HG03575 (cell line): Measurements from ENCODE around the gene MRPS15.
"Not testable (repeated sequence)": the region's sequence is repeated elsewhere in the genome, so short reads cannot be mapped to it uniquely, and the experiment has no call there.

ENCODE experiments used
- ATAC-seq: cut with Tn5 transposase; IDR thresholded peaks from one replicate; pipeline ENCODE4 v1.9.1; 2021; ENCODE audit not compliant: unreplicated experiment, insufficient number of reproducible peaks, low FRiP score; ENCODE audit errors: extremely low read depth

Gene MRPS15

DNA sequence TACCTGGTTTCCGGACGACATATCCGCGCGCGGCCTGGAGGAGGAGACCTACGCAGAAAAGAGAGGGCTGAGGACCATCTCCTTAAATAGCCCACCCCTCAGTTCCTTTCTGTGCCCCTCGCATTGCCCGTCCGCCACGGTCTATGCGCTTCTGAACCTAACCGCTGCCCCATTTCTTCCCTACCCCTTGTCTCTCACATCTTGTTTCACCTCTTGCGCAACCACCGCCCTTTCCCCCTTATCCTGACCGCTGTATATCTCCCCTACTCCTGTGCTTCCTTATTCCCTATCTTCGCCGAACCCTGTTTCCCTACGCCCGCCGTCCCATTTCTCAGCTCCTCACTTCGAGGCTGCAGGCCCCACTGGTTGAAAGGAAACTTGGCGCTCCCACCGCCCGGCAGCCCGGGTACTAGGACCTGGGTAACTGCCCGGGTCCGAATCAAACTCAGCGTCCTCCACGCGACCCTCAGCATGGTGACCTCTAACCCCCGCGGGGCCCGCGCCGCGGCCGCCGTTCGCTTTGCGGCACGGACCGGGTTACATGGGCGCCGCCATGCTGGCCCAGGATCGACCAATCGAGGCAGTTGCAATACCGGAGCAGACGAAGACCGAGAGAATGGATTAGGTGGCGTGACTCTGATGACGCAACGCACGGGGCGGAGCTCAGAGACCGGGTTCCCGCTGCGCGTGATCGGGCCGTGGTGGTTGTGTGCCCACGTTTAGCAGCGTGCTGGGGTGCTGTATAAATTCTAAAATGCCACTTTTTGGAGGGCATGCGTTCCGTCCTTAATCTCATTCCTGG, at the start of gene MRPS15:
Gene MRPS15, minus strand, starts transcription at position 582 of the 802 bp plus-strand sequence. Its CDS starts 109 bp downstream, at position 473.
- peak; percentile 85 for ATAC-seq

DNA sequence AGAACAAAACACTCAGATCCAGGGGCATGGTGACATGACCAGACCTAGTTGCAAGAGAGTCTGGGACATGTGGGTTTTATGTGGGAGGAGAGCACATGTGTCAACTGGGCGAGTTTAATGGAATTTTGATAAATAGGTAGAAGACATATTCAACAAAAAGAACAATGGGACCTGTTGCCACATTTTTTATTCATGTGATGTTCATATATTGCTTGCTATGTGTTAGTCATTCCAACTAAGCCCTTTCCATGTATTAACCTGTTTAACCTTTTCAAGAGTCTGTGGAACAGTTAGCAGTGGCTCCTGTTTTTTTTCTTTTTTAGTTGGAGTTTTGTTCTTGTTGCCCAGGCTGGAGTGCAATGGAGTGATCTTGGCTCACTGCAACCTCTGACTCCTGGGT, 48.7 kb upstream of the MRPS15 start:
- ATAC-seq = no peak

DNA sequence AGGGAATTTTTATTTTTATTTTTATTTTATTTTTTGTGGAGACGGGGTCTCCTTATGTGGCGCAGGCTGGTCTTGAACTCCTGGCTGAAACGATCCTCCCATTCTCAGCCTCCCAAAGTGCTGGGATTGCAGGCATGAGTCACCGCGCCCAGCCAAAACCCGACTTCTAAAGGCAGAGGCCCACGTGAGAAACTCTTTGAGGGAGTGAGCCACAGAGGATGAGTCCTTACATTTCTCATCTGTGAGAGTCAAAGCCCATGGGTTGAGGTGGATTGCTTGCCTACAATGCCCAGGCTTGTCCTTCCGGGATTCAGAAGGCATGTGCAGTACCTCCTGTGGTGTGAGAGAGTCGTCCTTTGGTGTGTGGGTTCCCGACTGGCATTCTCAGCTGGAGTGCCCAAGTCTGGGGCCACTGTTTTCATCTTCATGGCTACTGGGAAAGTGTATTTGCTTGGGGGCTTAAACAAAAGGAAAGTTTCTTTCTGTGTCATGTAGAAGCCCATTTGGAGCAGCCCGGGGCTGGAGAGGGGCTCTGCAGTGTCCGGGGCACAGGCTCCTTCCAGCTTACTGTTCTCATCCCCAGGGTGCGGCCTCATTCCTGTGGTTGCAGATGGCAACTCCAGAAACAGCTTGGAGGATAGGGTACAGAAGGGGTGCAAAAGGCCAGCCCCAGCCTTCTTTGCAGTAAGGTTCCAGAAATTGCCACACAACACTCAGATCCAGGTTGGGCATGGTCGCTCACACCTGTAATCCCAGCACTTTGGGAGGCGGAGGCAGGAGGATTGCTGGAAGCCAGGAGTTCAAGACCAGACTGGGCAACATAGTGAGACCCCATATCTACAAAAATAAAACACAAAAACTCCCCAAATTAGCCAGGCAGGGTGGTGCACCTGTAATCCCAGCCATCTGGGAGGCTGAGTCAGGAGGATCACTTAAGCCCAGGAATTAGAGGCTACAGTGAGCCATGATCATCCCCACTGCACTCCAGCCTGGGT, 47.9 kb upstream of the MRPS15 start:
- ATAC-seq = no peak

DNA sequence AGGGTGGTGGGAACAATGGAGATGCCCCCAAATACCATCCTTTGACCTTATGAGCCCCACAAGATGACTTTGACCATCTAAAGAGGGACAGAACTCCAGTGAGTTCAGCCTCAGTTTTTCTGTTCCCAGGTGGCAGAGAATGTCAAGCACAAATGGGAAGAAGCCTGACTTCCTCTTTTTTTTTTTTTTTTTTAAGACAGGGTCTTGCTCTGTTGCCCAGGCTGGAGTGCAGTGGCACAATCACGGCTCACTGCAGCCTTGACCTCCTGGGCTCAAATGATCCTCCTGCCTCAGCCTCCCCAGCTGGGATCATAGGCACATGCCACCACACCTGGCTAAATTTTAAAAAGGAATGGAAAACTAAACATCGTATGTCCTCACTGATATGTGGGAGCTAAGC, 47.0 kb upstream of the MRPS15 start:
- ATAC-seq = not testable (repeated sequence)

- ATAC-seq = no peak
Observed at GRCh38 chr1:36510418-36510817, 46.2 kb upstream of the MRPS15 start.

DNA sequence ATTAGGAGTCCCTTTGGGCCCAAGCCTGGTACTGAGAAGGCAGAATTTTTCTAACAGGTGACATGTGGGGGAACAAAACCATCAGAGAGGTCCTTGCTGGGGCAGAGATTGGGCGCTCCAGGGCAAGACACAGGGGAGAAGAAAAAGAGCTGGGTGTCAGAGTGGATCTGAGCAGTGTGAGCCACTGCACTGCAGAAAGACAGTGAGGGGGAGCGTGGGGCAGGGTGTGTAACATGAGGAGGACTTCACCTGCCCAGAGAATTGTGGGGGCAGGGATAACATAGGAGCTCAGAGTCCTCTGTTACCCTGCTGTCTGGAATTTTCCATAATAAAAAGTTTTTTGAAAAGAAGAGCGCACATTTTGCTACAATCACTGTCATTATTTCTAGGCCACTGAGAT, 44.1 kb upstream of the MRPS15 start:
- no peak for ATAC-seq

- ATAC-seq = no peak
Observed at GRCh38 chr1:36506276-36506920, 42.2 kb upstream of the MRPS15 start.

GRCh38 chr1:36503733-36504132, 39.5 kb upstream of the MRPS15 start:
- no peak for ATAC-seq

- ATAC-seq = no peak
Observed at GRCh38 chr1:36503159-36503558, 39.0 kb upstream of the MRPS15 start.

DNA sequence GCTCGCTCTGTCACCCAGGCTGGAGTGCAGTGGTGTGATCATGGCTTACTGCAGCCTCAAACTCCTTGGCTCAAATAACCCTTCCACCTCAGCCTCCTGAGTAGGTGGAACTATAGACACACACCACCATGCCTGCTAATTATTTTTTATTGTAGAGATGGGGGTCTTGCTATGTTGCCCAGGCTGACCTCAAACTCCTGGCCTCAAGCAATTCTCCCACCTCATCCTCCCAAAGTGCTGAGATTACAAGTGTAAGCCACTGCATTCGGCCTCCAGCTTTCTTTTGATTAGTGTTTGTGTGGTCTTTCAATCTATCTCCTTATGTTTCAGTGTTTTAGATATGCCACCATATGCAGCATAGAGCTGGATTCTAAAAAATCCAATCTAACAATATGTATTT, 38.4 kb upstream of the MRPS15 start:
- no peak for ATAC-seq

- not testable (repeated sequence) for ATAC-seq
Observed at GRCh38 chr1:36501911-36502310, 37.7 kb upstream of the MRPS15 start.

DNA sequence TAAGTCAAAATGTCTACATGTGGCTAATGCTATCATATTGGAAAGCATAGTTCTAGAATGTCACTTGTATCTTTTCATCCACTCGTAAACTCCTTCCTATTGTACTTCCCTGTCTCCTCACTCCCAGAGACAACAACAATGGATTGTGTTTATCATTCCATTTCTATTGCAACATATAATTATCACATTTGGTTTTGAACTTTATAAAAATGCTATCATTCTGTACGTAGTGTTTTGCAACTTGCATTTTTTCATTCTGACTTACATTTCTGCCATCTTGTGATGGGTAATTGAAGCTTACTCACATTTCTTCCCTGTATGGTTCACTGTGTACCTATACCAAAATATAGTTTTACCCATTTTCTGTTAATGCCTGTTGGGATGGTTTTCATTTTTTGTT, 33.0 kb upstream of the MRPS15 start:
- ATAC-seq = no peak

DNA sequence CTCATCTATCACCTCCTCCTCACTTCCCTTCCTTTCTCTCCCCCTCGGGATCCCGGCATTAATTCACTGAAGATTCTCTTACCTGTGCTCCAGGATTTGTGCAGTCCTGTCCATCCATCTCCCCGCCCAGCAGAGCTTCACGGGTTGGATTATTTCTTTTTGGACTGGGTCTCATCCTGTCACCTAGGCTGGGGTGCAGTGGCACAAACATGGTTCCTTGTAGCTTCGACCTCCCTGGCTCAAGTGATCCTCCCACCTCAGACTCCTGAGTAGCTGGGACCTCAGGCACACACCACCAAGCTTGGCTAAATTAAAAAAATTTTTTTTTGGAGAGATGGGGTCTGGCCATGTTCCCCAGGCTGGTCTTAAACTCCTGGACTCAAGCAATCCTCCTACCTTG, 30.8 kb upstream of the MRPS15 start:
- ATAC-seq = no peak

GRCh38 chr1:36493524-36493923, 29.3 kb upstream of the MRPS15 start:
- no peak for ATAC-seq

DNA sequence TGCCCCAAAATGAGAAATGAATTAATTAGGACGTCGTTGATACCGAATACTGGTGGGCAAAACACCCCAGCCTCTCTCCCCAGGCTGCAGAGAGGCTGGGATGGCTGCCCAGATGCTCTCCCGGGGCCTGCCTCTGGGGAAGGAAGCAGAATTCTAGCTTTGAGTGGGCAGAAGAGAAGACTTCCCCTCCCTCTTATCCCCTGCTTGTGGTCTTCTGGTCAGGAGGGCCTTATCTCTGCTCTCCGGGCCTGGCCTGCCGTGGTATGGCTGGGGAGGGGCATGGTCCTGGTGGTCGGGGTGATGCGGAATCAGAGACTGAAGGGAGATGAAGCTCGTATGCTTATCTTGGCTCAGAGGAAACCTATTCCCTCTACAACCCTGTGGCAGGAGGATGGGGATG, 28.3 kb upstream of the MRPS15 start:
- ATAC-seq = no peak

GRCh38 chr1:36489258-36490051, 25.3 kb upstream of the MRPS15 start:
- ATAC-seq = not testable (repeated sequence)

- ATAC-seq = no peak
Observed at GRCh38 chr1:36487906-36488305, 23.7 kb upstream of the MRPS15 start.

DNA sequence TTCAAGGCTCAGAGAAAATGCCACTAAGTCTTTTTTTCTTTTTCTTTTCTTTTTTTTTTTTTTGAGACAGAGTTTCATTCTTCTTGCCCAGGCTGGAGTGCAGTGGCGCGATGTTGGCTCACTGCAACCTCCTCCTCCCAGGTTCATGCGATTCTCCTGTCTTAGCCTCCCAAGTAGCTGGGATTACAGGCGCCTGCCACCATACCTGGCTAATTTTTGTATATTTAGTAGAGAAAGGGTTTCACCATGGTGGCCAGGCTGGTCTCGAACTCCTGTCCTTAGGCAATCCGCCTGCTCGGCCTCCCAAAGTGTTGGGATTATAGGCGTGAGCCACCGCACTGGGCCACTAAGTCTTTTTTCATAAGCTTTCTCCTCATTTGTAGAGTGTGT, 23.1 kb upstream of the MRPS15 start:
- ATAC-seq = not testable (repeated sequence)
